ENCODE measurements around the gene SLFNL1.

GRCh38 chr1:40986956-40987355 lies 34.6 kb downstream of the SLFNL1 start:
- TF ChIP-seq POLR2A (IDR thresholded peaks at IDR 0.05; ENCODE audit: low read depth, low read length) (no peak), POLR2AphosphoS5 (IDR thresholded peaks at IDR 0.05; ENCODE audit: low read depth, low read length) (no peak), TAF1 (IDR thresholded peaks at IDR 0.05; ENCODE audit: borderline replicate concordance, low read depth, low read length) (no peak)
